Erythroblast (primary cell): ENCODE measurements around the gene POLD3.

ENCODE experiments used
- GATA1 ChIP-seq: IDR thresholded peaks from 2 replicates; pipeline ENCODE4 v1.6.1; 2011; ENCODE audit warnings: low read depth, mild to moderate bottlenecking, control low read depth, low read length, moderate library complexity
- POLR2A ChIP-seq: IDR thresholded peaks from 2 replicates; pipeline ENCODE4 v1.6.1; 2011; ENCODE audit warnings: mild to moderate bottlenecking, low read length

- TF ChIP-seq POLR2A = no peak
- TF ChIP-seq GATA1 = no peak
Observed at GRCh38 chr11:74647404-74647803, 55.0 kb downstream of the POLD3 start.
